GM12891 (cell line): Measurements from ENCODE around the gene SSU72.
A peak's percentile ranks its signal among the peaks of the same experiment; 100 is the strongest.

Experiments
- PAX5 ChIP-seq: IDR thresholded peaks from 2 replicates; pipeline ENCODE4 v1.6.1; 2011; ENCODE audit warnings: low read length, moderate library complexity, mild to moderate bottlenecking; ENCODE audit not compliant: insufficient read depth, severe bottlenecking
- POLR2A ChIP-seq: IDR thresholded peaks from 2 replicates; pipeline ENCODE4 v1.6.1; 2011; ENCODE audit warnings: low read depth, low read length, control low read depth
- POLR2AphosphoS5 ChIP-seq: IDR thresholded peaks from 2 replicates; pipeline ENCODE4 v1.6.1; 2011; ENCODE audit warnings: low read depth, low read length, control low read depth
- POU2F2 ChIP-seq: IDR thresholded peaks from 2 replicates; pipeline ENCODE4 v1.6.1; 2011; ENCODE audit warnings: low read depth, mild to moderate bottlenecking, control low read depth, low read length, moderate library complexity
- SPI1 ChIP-seq: IDR thresholded peaks from 2 replicates; pipeline ENCODE4 v1.6.1; 2011; ENCODE audit warnings: low read depth, low read length, control low read depth
- TAF1 ChIP-seq: IDR thresholded peaks from 2 replicates; pipeline ENCODE4 v1.6.1; 2011; ENCODE audit warnings: low read depth, low read length, control low read depth

- peak; percentile 74; the same call in 1 of the 2 replicates for TF ChIP-seq POLR2AphosphoS5
- no peak for TF ChIP-seq SPI1
- TF ChIP-seq POLR2A: peak; percentile 24; the same call in 1 of the 2 replicates
- TF ChIP-seq TAF1: no peak
- TF ChIP-seq PAX5: no peak
- no peak for TF ChIP-seq POU2F2
Measured at GRCh38 chr1:1564268-1564667, 10.4 kb downstream of the SSU72 start.
